ENCODE results near the gene RAB30. TPM values are rescaled to one million over a fixed set of nuclear protein-coding genes. Genes with fewer than 3 reads are reported as not detected.
"Not testable (repeated sequence)": the region's sequence is repeated elsewhere in the genome, so short reads cannot be mapped to it uniquely, and the experiment has no call there.

Gene RAB30
- total RNA-seq, 1 donor from 2014 or later: 18.4 TPM

DNA sequence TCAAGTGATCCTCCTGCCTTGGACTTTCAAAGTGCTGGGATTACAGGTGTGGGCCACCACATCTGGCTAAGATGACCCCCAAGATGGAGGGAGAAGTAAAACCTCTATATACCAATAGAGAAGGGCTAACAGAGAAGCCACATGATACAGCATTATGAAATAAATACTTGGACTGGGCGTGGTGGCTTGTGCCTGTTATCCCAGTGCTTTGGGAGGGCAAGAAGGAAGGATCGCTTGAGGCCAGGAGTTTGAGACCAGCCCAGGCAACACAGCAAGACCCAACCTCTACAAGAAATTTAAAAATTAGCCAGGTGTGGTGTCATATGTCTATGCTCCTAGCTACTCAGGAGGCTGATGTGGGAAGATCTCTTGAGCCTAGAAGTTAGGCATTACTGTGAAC lies 61.7 kb downstream of the RAB30 start:
- DNase-seq (ENCODE audit: low spot score): no peak

DNA sequence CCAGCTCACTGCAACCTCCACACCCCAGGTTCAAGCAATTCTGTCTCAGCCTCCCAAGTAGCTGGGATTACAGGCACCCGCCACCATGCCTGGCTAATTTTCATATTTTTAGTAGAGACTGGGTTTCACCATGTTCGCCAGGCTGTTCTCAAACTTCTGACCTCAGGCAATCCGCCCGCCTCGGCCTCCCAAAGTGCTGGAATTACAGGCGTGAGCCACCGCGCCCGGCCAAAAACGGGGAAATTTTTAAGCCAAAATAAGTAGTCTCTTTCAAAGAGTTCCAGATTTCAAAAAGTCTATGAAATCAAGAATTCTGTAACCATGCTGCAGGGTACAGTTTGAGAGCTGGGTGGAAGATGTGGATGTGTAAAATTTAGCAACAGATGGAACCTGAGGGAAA lies 62.6 kb downstream of the RAB30 start:
- not testable (repeated sequence) for DNase-seq (ENCODE audit: low spot score)

DNA sequence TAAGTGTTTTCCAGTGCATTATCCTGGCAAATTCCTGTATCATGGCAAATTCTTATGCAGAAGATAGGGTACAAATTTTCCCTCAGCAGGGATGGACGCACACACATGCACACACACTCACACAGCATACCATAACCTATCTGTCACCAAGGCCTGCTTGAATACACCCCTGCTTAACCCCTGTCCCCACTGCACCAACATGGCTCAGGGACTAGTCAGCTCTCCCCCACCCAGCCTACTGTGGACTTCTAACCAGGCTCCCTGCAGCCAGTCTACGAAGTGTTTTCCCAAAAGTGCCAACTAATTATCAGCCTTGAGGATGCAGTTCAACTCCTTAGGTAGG lies 63.1 kb downstream of the RAB30 start:
- DNase-seq (ENCODE audit: low spot score): no peak

DNA sequence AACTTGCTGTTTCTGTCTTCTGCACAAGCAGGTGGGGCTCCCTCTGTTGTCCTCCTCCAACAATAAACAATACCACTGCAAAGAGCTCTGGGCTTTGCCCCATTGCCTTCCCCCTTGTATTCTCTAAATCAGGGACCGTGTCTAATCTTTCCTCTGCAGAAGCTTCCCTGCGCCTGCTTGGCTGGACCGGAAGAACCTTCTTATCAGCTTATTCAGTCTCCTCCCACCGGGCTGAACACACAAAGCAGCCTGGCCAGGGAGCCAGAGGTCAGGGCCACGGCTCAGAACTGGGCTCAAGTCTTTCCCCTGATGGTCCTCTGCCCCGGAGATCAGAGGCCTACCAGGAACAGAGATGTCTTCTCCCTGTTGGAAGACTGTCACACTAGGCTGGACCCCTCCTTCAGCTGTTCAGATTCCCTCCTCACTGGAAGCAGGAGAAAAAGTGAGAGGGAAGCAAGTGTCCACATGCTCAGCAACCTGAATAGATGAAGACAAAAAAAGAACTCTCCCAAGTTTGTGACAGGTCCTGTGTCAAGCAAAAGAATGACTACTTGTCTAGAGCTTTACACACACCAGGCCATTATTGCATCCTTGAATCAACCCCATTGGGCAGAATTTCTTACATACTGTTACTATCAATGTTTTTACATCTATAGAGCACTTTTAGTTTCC lies 63.7 kb downstream of the RAB30 start:
- peak; percentile 52 for DNase-seq (ENCODE audit: low spot score)

DNA sequence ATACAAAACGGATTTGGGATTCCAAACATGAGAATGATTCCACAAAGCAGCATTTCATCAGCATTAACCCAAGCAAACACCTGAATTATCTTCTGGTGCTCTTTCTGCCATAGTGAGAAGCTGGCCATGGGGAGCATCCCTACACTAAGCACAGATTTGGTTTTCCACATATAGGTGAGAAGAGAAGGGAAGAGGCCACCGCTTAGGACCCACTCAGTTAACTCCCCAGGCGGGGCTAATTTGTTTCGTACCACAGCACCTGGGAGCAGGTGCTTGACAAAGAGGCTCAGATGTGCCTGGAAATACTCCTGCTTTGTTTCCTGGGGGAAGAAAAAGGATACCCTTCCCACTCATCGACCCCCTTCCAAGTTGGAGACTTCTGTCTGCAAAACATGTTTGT lies 64.2 kb downstream of the RAB30 start:
- no peak for DNase-seq (ENCODE audit: low spot score)

DNA sequence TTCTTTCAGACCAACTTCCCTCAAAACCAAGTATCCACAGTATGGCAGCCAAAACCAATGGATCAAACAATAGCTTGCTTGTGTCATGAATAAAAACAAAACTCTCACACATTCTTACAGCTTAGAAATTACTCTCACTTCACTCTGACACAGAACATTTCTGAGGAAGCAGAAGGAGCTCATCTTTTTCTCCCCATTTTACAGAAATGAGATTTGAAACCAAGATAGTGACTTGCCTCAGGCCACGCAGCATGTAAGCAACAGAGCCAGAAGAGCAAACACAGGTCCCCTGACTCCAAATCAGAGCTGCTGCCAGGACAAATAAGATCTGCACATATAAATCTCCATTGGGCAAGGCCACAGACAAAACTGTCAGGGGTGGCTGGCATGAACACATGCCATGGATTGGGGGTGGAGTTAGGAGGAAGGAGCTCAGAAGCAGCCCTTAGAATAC lies 64.8 kb downstream of the RAB30 start:
- DNase-seq (ENCODE audit: low spot score): no peak

DNA sequence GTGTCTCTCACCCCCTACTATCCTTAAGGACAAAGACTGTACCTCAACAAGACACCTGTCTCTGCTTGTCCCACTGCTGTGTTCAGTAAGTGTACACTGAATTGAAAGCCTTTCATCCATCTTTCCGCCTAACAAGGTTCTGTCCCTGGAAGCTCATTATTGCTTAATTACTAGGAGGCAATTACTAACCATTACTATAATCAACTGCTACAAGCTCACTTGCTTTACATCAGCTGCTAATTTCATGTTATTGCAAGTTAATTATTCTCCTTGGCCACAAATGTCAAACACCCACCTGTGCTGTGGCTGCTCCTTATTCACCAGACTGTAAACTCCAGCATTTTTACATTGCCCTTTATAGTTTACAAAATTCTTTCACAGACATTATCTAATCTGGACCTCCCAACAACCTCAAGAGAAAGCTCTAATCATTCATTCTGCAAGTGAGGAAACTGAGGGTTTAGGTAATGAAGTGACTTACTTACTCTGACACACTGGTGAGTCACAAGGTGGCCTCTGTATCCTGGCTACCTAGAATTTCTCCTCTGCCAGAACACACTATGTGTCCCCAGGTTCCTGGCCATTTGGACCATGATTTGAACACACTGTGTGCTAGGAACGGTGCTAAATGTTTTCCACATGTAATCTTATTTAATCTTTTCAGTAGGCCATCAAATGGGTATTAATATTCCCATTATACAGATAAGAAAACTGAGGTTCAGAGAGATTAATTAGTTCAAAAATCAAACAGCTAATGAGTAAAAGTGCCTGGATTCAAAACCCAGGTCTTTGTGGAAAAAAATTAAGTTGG lies 66.7 kb downstream of the RAB30 start:
- DNase-seq (ENCODE audit: low spot score): no peak

DNA sequence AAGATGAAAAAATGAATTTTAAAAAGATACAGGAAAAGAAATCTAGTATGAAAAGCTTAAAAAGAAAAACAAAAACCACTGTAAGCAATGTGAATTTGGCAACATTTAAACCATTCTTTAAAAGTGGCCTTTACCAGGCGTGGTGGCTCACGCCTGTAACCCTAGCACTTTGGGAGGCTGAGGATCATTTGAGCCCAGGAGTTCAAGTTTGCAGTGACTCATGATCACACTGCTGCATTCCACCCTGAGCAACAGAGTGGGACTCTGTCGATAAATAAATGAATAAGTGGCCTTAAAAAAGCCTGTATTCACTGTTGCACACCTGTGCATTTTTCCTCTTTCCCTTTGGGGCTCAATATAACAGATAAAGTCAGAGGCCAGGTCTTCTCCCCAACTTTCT lies 69.2 kb downstream of the RAB30 start:
- no peak for DNase-seq (ENCODE audit: low spot score)

DNA sequence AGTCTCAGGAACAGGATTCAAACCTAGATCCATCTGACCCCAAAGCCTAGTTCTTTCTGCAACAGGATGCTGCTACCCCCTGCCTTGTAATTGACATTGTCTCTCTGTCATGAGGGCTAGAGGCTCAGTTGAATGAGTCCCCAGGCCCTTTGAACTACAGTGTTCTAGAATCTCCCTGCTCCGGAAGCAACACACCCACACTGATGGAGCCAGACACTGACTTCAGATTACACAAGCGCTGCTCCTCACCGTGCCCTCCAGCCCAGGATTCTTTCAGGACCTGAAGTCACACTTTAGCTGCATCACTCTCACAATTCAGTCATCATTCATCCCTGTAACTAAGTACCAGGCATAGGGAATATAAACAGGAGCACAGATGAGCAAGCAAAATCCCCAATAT lies 69.6 kb downstream of the RAB30 start:
- no peak for DNase-seq (ENCODE audit: low spot score)

DNA sequence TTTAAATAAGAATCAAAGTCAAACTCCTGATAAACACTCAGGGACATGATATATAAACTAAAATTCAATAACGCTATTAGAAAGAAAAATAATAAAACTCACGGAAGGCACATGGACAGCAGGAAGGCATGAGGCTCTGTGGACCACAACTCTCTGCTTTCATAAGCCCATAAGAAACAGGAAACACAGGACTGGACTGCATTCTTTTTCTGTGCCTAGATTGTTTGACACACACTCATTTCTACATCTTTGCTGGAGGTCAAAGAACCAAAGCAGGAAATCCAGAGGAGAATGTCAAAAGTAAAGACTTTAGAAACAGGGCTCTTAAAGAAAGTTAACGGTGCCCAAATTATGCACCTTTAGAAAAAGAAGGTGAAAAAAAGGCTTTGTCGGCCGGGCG lies 71.3 kb downstream of the RAB30 start:
- no peak for DNase-seq (ENCODE audit: low spot score)

DNA sequence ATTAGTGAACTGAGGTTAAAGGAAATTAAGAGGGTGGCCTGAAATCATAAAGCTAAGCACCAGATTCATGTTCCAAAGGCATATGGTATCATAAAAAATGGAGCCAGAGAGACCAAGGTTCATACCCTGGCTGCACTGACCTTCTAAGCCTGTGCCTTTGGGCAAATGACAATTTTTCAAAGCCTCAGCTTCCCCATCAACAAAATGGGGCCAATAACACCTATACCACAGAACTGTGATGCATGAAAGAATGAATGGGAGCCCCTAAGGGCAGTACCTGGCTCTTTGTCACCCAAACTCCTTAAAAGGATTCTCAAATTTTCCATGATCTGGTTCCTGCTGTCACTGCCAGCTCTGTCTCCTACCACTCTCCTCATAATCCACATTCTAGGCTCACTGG lies 72.5 kb downstream of the RAB30 start:
- no peak for DNase-seq (ENCODE audit: low spot score)

DNA sequence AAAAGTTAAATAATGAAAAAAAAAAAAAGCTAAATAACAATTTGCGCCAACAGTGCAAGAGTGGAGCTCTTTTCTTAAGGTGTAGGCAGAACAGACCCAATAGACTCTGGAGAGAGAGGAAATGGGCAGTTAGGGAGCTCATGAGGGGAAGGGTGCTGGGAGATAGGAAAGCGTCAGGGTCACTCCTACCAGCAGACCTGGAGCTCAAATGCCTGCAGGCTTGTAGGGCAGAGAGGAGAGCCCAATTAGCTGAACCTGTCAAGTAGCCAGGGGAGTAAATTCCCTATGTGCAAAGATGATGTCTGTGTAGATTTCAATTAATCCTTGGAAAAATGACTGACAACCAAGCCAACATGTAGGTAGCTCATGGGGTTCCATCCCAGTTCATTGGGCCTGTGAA lies 73.0 kb downstream of the RAB30 start:
- DNase-seq (ENCODE audit: low spot score): no peak

DNA sequence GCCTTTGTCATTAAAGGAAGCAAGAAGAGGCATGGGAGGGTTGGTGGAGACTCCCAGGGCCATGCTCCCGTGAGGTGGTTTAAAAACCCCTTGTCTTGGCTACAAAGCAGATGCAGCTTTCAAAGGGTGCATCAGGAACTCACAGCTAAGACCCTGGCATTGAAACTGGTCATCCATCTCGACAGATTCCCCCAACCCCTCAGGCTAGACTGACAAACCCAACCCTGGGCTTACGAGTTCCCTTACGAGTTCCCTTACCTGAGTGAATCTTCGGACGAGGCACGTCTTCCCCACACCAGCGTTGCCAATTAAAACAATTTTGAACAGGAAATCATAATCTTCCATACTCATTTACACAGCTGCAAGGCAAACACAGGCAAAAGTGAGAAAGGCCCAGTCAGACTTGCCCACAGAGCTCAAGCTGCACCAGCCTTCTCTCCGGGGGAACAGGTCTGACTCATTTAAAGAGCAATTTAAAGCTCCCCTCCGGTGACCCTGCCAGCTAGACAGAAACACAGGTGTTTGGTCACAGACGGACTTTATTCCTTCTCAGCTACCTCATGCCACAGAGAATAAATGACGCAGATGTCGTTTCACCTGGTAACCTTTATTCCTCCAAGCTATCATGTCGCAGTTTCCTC lies 74.6 kb downstream of the RAB30 start:
- DNase-seq (ENCODE audit: low spot score): no peak

DNA sequence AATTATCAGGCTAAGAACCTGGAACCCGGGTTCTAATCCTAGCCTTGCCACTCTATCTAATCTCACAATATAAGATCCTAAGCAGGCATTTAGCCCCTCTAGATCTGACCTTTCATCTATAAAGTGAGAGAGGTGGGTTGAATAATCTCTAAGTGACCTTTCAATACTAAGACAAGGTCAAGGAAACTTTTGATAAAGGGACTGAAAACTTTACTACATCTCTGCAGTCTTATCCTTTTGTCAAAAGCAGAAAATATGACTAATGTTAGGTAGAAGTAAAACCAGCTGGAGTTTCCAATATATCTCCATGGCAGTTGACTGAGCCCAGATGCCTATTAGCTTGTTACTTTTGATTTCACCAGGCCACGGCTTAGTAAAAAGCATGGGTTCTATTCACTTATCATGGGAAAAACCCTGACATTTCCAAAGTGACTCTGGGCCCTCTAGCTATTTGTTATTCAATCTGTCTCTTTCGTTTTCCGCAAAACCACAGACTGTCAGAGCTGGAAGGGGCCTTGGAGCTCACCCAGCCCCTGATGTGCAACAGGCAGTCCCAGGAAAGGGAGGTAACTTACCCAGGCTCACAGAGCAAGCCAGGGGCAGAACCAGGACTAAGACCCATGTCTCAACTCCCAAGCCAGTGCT lies 75.8 kb downstream of the RAB30 start:
- no peak for DNase-seq (ENCODE audit: low spot score)

DNA sequence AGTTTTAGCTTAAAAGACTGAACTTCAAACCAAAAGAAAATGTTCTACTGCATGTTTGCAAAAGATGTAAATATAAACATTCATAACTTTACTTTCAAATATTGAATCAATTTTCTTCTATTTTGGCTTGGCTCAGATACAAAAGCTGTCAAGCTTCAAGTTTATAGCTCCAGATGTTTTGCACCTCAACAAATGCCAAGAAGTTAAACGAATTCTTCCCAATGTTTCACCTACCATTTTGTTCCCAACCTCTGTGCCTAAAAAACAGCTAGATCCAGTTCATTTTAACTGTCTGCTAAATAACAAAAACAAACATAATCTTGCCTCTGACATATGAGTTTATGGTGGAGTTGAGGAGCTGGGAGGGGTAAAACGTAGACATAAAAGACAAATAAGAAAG lies 76.5 kb downstream of the RAB30 start:
- DNase-seq (ENCODE audit: low spot score): no peak

DNA sequence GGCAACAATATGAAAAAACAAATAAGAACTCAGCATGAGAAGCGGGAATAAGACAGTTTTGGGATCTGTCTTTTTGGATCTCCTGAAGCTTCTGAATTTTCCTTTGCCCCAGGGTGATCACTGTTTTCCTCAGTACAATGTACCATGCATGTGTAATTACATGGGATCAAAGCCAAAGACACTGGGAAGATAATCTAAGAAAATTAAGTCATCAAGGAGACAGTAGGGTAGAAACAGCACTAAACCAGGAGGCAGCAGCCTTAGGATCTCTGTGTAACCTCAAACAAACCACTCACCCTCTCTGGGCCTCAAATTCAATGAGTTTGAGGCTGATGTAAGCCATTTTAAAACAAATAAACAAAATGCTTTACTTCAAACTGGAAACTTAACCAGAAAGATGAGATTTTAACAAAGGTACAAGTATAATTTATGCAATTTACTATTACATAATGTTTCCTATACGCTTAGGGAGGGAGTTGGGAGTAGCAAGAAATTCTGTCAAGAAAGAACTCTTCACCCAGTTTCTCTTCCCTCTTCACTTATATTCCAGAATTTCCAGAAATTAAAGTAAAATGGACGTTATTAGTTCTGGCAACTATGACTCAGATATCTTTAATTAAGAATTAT lies 77.0 kb downstream of the RAB30 start:
- DNase-seq (ENCODE audit: low spot score): no peak

DNA sequence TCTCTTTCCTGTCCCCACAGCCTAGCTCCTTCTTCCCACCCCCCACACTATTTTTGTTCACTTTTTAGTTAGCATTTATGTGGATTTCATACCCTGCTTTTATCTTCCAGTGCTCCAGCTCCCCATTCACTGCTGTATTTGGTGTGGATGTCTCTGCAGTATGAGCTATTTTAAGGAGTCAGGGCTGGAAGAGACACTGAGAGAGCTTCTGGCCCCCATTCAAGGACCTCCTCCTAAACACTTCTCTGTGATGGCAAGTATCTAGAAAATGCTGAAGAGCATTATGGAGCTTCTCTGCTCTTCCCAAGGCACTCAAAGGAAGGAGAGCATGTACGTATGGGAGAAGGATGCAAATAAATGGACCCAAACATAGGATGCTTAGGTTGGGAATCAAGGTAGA lies 79.5 kb downstream of the RAB30 start:
- no peak for DNase-seq (ENCODE audit: low spot score)

DNA sequence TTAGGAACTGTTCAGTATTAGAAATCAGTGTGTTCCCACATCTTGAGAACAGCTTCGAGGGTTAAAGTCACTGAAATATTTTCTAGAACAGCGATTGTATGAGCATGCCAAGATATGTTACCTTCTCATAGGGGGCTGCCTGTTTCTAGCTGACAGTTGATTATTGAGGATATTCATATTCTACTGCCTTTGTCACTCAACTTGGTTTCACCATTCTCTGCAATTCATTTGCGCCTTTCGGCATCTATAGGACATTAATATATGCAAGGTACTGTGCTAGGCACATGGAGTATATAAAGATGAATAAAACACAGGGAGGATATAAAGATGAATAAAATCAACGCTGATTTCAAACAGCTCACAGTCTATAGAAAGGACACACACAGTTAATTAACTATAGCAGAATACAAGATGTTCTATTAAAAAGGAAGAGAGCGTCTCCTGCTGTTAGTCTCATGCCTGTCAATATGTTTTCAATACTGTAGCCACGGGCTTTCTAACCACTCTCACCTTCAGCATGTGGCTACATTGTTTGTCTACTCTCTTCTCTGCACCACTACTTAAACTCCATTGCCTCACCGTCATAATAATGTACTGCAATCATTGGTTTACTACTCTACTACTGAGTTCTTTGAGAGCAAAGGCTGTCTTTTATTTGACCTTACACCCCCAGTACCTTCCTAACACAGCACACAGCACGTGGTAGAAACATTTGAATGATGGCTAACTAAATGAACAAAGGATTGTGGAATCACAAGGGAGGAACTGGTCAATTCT lies 81.9 kb downstream of the RAB30 start:
- DNase-seq (ENCODE audit: low spot score): no peak

DNA sequence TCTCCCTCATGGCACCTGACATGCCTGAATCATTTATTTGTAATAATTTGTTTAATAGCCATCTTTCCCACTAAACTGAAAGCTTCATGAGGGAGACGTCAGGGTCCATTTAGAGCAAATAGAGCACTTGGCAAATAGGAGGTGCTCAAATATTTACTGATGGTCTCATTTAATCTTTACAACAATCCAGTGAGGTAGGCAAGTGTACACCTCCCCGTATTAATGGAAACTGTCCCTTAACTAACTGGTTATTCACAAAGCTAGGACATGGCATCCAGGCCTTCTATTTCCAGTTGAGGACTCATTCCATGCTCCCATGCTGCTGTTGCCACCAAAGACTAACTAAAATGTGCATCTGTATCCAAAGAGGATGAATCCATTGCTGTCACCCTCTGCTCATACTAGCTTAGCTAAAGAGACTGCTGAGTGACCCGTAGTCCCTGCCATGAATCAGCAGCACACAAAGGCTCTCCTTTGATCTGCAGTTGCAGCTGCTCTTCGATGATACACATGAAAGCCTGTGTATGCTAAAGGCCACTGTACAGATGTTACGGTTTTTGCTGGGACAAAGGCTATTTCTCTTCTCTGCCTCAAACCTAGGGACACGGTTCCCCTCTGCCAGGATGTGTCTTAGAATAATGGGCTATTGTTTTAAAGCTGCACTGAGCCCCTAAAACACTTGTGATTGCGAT lies 82.6 kb downstream of the RAB30 start:
- no peak for DNase-seq (ENCODE audit: low spot score)

DNA sequence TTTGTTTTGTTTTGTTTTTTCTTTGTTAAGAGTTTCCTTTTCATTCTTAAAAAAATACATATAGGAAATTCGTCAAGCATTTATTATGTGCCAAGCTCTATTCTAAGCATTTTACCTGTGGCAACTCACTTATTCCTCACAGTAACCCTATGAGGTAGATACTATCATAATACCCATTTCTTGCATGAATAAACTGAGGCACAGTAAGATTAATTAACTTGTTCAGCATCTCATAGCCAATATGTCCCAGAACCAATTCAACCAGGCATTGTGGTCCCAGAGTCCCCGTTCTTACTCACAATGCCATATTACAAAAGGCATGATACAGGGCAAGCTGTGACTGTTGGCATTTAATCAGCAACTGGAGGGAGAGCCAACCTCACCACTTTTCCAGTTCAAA lies 83.7 kb downstream of the RAB30 start:
- DNase-seq (ENCODE audit: low spot score): no peak

DNA sequence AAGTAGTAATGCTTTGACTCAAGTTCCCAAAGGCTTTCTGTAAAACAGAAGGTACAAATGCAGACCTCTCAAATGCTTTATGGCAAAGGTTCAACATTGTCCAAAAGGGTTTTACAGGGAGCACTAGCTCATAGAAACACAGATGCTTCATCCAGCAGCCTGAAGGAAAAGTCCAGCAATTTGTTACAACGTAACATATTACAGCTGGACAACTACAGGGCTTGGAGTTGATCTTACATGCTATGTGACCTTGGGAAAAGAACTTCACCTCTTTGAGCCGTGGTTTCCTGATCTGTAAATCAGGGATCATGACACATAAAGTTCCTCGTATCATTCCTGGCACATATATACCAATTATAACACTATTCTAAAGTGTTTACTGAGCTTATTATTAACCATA lies 85.3 kb downstream of the RAB30 start:
- DNase-seq (ENCODE audit: low spot score): no peak

Data from ureter (tissue), 1 donor.